ENCODE data around the gene STAT1.

GRCh38 chr2:191018048-191018447 is 4.1 kb upstream of the STAT1 start:
- TF ChIP-seq NBN (IDR thresholded peaks at IDR 0.05) (no peak), CBX5 (IDR thresholded peaks at IDR 0.05; ENCODE audit: low read depth) (no peak), RCOR1 (conservative IDR thresholded peaks at IDR 0.05; ENCODE audit: low read depth, low read length) (no peak), GATAD2B (conservative IDR thresholded peaks at IDR 0.05; ENCODE audit: low read depth) (no peak), EP300 (IDR thresholded peaks at IDR 0.05; ENCODE audit: borderline replicate concordance in 1 of 2, control insufficient read depth in 1 of 2, low read depth in 2 of 2, low read length in 2 of 2) (no peak), MYC (IDR thresholded peaks at IDR 0.05; ENCODE audit: insufficient read depth, insufficient read length, insufficient replicate concordance, low read length, severe bottlenecking) (no peak), CTCF (IDR thresholded peaks at IDR 0.05 in 2 of 3, conservative IDR thresholded peaks at IDR 0.05 in 1 of 3; ENCODE audit: control insufficient read depth in 2 of 3, extremely low read depth in 1 of 3, insufficient read depth in 1 of 3, low read depth in 3 of 3, low read length in 3 of 3) (no peak)

Data from GM12878 (cell line).